ENCODE data around the gene TTC34.

Gene TTC34

GRCh38 chr1:2588661-2589430 is 212.6 kb downstream of the TTC34 start:
- no peak for DNase-seq (ENCODE audit: low read depth)

- no peak for DNase-seq (ENCODE audit: low read depth)
Measured at GRCh38 chr1:2587860-2588571, 213.5 kb downstream of the TTC34 start.

DNA sequence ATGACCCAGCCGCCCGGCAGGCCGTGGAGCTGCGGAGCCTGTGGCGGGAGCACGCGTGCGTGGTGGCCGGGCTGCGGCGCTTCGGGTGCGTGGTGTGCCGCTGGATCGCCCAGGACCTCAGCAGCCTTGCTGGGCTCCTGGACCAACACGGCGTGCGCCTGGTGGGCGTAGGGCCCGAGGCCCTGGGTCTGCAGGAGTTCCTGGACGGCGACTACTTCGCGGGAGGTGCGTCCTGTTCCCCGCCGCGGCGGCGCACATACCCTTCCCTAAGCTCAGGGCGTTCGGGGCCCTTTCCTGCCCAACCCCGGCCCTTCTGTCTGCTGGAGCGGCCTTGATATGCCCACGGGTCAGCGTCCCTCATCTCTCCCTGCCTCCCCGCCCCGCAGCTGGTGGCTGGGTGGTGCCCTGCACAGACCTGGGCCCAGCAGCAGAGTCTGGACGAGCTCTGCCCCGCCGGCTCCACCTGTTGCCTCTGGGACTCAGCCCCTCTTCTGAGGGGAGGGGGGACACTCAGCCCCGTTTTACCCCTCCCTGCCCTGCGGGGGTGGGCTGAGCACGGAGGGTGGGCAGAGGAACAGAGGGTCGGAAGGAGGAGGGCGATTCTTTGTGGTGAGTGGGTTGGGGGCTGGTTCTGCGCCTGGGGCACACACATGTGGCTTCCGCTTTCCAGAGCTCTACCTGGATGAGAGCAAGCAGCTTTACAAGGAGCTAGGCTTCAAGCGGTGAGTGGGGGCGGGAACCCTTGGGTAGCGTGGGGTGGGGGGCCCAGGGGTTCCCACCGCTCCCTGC is 214.2 kb downstream of the TTC34 start:
- DNase-seq (ENCODE audit: low read depth), result no peak

DNA sequence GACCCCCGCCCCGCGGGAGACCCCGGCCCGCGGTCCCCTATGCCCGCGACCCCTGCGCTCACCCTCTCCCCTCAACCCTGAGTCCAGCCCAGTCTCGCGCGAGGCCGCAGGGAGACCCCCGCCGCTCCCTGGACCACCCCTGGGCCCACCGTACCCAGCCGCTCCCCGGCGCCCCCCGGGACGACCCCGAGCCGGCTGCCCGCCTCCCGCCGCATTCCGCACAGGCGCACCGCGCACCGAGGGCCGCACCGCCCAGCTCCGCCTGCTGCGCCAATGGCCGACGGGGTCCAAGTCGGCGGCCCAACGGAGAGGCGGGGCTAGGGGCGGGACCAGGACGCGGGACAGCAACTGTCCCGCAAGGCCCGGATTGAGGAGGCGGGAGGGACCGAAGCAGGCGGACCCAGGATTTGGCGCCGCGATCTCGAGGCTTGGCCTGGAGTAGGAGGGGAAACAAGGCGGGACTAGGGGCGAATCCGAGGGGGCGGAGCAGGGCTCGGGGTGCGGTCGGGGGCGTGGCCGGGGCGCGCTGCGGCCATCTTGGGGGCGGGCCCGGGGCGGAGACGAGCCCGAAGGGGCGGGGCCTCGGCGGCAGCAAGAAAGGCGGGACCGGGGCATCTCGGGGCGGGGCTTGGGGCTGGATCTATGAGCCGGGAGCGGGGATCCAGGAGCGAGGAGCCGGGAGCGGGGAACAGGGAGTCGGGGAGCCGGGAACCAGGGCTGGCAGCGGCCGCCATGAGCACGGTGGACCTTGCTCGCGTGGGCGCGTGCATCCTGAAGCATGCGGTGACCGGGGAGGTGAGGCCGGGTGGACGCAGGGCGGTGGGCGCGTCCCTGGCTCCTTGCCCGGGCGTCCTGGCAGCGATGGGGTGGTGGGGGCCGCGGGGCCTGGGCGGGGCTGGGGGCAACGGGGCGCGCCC is 215.1 kb downstream of the TTC34 start, which contains the start of gene PRXL2B:
Gene PRXL2B, plus strand, starts transcription at position 624 of the 917 bp plus-strand sequence. Its CDS starts 109 bp downstream, at position 733.
- DNase-seq (ENCODE audit: low read depth), result peak; percentile 93

Data from non-pigmented ciliary epithelial cell (primary cell).